ENCODE data around the gene CASP5.

DNA sequence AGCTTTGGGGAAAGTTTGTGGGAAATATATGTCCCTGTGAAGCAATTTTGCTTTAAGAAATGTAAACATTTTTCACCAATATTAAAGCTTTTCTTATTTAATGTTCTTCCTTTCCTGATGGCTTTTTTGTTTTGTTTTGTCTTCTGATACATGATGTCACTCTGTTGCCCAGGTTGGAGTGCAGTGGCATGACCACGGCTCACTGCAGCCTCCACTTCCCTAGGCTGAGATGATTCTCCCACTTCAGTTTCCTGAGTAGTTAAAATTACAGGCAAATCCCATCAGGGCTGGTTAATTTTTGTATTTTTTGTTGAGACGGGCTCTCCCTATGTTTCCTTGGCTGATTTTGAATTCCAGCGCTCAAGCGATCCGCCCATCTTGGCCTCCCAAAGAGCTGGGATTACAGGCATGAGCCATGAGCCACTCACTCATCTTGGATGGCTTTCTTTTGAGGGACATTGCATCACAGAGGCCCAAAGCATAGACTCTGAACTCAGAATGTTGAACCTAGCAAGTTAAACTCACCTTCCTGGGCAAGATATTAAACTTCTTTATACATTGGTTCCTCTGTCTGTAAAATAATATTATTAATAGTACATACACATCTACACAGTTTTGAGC, 22.8 kb upstream of the CASP5 start:
- no peak for TF ChIP-seq GATA2 (IDR thresholded peaks at IDR 0.05; ENCODE audit: low read depth, low read length)
- TF ChIP-seq GATA3 (IDR thresholded peaks at IDR 0.05; ENCODE audit: low read depth, low read length): no peak

Measured in SH-SY5Y (cell line).